Measurements from ENCODE around the gene SCNN1A. TPM values are rescaled to one million over a fixed set of nuclear protein-coding genes. Genes with fewer than 3 reads are reported as not detected.

The SCNN1A gene
- 63.8 TPM for total RNA-seq

- DNase-seq (ENCODE audit: low spot score), result peak; percentile 73
Measured at GRCh38 chr12:6375269-6376078, at the start of gene SCNN1A. TSS of gene SCNN1A (minus strand) at chr12:6375563. CDS start at chr12:6374783, 780 bp downstream.

GRCh38 chr12:6424866-6425265 lies 49.5 kb upstream of the SCNN1A start:
- no peak for DNase-seq (ENCODE audit: low spot score)

GRCh38 chr12:6424008-6424347 lies 48.6 kb upstream of the SCNN1A start:
- DNase-seq (ENCODE audit: low spot score), result no peak

GRCh38 chr12:6423267-6424007 lies 48.1 kb upstream of the SCNN1A start:
- peak; percentile 87 for DNase-seq (ENCODE audit: low spot score)

DNA sequence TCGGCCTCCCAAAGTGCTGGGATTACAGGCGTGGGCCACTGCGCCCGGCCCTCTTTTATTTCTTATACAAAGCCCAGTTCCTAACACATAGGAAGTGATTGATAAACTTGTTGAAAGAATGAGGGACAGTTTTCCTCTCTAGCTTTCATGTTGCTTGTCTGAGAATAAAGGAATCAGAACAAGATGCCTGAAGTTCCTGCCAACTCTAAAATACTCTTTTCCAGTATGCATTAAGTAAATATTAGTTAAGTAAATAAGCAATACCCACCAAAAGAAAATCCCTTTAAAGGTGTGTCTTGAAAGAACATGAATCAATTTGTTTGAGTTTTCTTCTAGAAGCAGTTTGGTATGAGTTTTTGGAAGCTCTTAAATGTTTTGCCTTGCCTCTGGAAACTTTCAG lies 45.0 kb upstream of the SCNN1A start:
- no peak for DNase-seq (ENCODE audit: low spot score)

GRCh38 chr12:6418796-6419195 lies 43.4 kb upstream of the SCNN1A start:
- DNase-seq (ENCODE audit: low spot score), result no peak

GRCh38 chr12:6416596-6416995 lies 41.2 kb upstream of the SCNN1A start:
- no peak for DNase-seq (ENCODE audit: low spot score)

- no peak for DNase-seq (ENCODE audit: low spot score)
Measured at GRCh38 chr12:6407236-6407954, 32.0 kb upstream of the SCNN1A start.

DNA sequence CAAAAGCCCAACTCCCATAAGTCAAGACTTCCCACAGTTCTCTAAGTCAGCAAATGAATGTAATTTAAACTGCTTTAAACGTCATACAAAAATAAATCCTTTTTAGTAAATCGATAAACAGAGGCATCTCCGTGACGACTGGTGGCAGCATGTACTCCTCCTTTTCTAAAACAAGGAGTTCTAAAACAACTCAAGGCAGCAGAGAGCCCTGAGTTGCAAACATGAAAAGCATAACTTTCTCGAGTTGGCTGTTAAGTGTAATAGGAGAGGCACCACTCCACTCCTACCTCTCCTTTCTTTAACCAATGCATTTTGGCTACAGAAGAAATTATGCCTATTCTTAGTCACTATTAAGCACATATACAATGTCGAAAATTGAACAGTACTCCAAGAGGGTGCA lies 30.6 kb upstream of the SCNN1A start:
- DNase-seq (ENCODE audit: low spot score), result no peak

- no peak for DNase-seq (ENCODE audit: low spot score)
Measured at GRCh38 chr12:6404390-6404789, 29.0 kb upstream of the SCNN1A start.

DNA sequence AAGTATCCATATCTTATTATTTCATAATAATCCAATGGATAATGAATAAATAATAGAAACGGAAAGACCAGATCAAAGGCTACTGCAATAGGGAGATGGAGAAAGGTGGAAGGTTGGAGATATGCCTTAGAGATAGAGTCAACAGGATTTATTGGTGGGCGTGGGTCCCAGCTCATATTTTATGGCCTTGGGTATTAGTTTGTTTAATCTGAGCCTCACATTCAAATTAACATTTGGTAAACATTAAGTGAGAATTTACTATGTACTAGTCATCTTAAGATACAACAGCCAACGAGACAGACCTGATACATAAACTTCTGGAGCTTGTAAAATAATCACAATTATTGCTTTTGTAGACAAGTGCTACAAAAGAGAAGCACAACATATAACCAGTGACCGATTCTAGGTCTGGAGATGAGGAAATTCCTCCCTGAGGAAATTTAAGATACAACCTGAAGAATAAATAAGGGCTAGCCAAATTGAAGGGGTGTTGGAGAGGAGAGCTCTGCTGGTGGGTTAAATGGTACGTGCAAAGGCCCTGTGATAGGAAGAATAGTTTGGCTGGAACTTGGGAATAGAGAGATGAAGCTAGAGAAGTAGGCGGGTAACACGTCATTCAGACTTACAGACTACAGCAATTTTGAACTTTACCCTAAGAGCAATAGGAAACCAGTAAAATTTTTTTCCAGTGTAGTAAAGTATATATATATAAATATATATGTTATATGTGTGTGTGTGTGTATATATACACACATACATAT lies 24.7 kb upstream of the SCNN1A start:
- DNase-seq (ENCODE audit: low spot score), result no peak

- DNase-seq (ENCODE audit: low spot score), result no peak
Measured at GRCh38 chr12:6396031-6396430, 20.7 kb upstream of the SCNN1A start.

- DNase-seq (ENCODE audit: low spot score), result no peak
Measured at GRCh38 chr12:6394398-6394797, 19.0 kb upstream of the SCNN1A start.

- no peak for DNase-seq (ENCODE audit: low spot score)
Measured at GRCh38 chr12:6393109-6393508, 17.7 kb upstream of the SCNN1A start.

GRCh38 chr12:6392504-6392903 lies 17.1 kb upstream of the SCNN1A start:
- peak; percentile 73 for DNase-seq (ENCODE audit: low spot score)

DNA sequence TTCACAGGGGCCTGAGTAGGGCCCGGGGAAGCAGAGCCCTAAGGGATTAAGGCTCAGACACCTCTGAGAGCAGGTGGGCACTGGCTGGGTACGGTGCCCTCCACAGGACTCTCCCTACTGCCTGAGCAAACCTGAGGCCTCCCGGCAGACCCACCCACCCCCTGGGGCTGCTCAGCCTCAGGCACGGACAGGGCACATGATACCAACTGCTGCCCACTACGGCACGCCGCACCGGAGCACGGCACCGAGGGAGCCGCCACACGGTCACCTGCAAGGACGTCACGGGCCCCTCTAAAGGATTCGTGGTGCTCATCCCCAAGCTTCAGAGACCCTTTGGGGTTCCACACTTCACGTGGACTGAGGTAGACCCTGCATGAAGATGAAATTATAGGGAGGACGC lies 15.7 kb upstream of the SCNN1A start:
- no peak for DNase-seq (ENCODE audit: low spot score)

DNA sequence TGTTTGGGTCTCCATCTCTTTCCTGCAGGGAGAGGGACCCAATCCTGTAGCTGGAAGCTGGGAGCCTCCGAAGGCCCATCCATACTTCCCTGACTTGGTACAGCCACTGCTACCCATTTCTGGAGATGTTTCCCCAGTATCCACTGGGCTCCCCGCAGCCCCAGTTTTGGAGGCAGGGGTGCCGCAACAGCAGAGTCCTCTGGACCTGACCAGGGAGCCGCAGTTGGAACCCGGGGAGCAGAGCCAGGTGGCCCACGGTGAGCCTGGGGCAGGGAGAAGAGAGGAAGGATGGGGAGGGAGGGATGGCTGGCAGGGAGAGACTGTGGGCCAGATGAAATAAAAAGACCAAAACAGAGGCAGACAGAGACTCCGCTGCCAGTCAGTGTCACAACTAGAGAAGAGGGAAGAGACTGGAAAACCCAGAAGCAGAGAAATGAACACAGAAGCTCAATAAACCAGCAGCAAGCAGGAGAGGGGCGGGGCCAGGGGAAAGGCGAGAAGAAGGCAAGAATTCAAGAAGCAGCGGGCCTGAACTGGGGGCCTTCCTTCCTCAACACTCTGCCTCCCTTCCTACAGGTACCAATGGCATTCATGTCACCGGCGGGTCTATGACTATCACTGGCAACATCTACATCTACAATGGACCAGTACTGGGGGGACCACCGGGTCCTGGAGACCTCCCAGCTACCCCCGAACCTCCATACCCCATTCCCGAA lies 14.9 kb upstream of the SCNN1A start:
- no peak for DNase-seq (ENCODE audit: low spot score)

DNA sequence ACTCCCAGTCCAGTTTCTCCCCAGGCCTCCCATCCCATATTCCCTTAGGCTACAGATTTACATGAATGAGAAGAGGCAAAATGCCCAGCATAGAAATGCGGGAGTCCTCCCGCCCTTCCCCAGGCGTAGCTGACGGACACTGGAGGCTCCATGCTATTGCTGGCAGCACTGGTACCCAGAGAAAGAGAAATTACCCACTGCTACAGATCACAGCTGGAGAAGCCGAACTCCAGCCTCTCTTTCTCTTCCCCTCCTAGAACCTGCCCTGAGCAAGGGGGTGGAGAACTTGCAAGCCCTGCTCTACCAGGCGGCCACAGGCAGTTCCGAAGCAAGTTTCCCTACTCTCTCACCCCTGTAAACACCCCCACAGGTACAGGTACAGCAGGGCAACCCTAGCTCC lies 12.2 kb upstream of the SCNN1A start:
- no peak for DNase-seq (ENCODE audit: low spot score)

DNA sequence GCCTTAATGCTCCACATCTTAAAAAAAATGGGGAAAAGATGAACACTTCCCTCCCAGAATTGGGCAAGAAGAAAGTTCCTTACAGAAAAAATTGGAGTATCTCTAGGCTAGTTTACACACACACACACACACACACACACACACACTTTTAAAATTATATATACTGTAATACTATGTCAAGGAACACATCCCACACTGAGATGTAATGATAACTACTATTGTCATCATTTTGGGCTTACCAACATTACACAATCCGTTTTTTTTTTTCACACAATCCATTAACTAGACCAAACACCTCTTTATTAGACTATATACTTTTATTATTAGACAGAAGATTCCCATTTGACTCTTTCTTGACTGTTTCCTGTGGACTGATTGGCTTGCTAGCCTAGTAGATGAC lies 11.1 kb upstream of the SCNN1A start:
- DNase-seq (ENCODE audit: low spot score), result no peak

DNA sequence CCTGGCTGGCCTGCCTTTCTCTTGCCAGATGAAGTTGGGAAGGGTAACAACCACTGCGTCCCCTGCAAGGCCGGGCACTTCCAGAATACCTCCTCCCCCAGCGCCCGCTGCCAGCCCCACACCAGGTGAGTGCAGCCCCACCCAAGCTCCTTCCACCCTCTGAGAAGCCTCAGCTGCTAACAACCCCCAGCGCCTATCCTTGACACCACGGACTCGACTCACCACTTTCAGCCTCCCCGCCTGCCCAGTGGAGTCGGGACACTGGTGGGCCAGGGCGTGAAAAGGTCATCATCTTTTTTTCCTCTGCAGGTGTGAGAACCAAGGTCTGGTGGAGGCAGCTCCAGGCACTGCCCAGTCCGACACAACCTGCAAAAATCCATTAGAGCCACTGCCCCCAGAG lies 10.7 kb upstream of the SCNN1A start:
- DNase-seq (ENCODE audit: low spot score), result no peak

Measured in ureter (tissue), 1 donor.